SH-SY5Y (cell line): ENCODE data around the gene SLC13A2.

Experiments used
- GATA2 ChIP-seq: IDR thresholded peaks from 2 replicates; pipeline ENCODE4 v1.6.1; 2011; ENCODE audit warnings: mild to moderate bottlenecking, low read depth, low read length
- GATA3 ChIP-seq: IDR thresholded peaks from 2 replicates; pipeline ENCODE4 v1.6.1; 2011; ENCODE audit warnings: low read depth, mild to moderate bottlenecking, low read length, moderate library complexity

DNA sequence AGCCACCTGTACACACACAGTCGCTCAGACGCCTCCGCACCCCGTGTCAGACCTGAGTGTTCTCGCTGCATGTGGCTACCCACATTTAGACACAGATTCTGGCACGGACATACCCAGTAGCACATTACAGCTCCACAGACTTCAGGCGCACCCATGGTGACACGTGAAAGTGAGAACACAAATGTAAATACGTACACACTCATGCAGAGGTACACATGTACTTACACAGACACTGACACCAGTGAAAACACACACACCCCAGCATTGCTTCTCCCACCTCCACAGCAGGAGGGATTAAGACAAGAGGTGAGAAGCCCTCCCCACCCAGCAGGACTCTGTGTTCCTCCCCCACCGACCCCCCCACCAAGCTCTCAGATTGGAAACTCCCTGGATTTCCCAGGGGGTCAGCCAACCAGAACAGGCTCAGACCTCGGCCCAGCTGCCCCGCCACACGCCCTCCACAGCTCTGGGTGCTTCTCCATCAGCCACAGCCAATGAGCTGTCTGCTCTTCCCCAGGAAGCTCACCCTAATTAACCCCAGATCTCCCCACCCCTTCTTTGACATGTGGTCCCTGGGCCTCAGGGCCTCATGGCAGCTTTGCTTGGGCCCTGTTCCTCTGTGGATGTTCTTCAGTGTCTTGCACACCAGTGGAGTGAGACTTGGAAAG lies 27.4 kb downstream of the SLC13A2 start:
- TF ChIP-seq GATA2 (no peak), GATA3 (no peak)
